Prostate gland (tissue), 2 donors: ENCODE measurements around the gene ZNF532. TPM values are rescaled to one million over a fixed set of nuclear protein-coding genes. Genes with fewer than 3 reads are reported as not detected.

ENCODE experiments used
- DNase-seq: peaks from one replicate; pipeline ENCODE4 v3.0.0-alpha.2; 2019; ENCODE audit warnings: low spot score
- H3K27ac ChIP-seq, 2 donors: fragments of 200-600 bp; sonication (generic); 2 replicates each; pipeline ENCODE4 v1.5.1; 2017 to 2019
- H3K27me3 ChIP-seq: fragments of 200-600 bp; sonication (generic); replicated peaks from 2 replicates; pipeline ENCODE4 v1.5.1; 2019; ENCODE audit not compliant: insufficient read depth
- H3K36me3 ChIP-seq, 2 donors: fragments of 200-600 bp; sonication (generic); 1 replicate in 1 of 2; 2 replicates in 1 of 2; pipeline versions ENCODE4 v1.5.1 to v1.8.1; 2017 to 2019
- H3K4me1 ChIP-seq: fragments of 200-600 bp; sonication (generic); replicated peaks from 2 replicates; pipeline ENCODE4 v1.5.1; 2019
- H3K4me3 ChIP-seq, 2 donors: fragments of 200-600 bp; sonication (generic); 2 replicates each; pipeline ENCODE4 v1.5.1; 2017 to 2019
- H3K9me3 ChIP-seq: fragments of 200-600 bp; sonication (generic); 2 replicates; pipeline ENCODE4 v1.5.1; 2017
- POLR2A ChIP-seq: fragments of 450-650 bp; IDR thresholded peaks from one replicate; pipeline ENCODE4 v1.6.1; 2016; ENCODE audit warnings: antibody characterized with exemption, mild to moderate bottlenecking
- POLR2AphosphoS5 ChIP-seq: sonication (generic); formaldehyde crosslinking; IDR thresholded peaks from one replicate; pipeline ENCODE4 v1.6.1; 2017; ENCODE audit warnings: antibody characterized with exemption
- WGBS: methylation state at CpG from one replicate; pipeline ENCODE4 v1.1.5; 2018; 5-methylcytosine and 5-hydroxymethylcytosine counted together
- intact Hi-C: fragments of 100-400 bp; cut with DNase I; formaldehyde crosslinking; loops from one replicate; pipeline ENCODE4 v1.14.2; 2022
- total RNA-seq, 2 donors: library from RNA; depleted of rRNA; stranded (reverse); fragments of >200 nt; gene quantifications; one replicate each; pipeline ENCODE4 v1.1.0, GENCODE V29; 2016
- TF ChIP-seq, protein P1 (sequence below), 4 experiments: fragments of 200-600 bp in 2 of 4; fragments of 450-650 bp in 2 of 4; sonication (generic) in 2 of 4; IDR thresholded peaks; 1 replicate in 3 of 4; 2 replicates in 1 of 4; pipeline ENCODE4 v1.5.1; 2016 to 2019; ENCODE audit warnings: antibody characterized with exemption in 4 of 4, mild to moderate bottlenecking in 2 of 4, moderate library complexity in 2 of 4

Gene ZNF532
- total RNA-seq, 2 donors from 2014 or later = 231 to 299 TPM

DNA sequence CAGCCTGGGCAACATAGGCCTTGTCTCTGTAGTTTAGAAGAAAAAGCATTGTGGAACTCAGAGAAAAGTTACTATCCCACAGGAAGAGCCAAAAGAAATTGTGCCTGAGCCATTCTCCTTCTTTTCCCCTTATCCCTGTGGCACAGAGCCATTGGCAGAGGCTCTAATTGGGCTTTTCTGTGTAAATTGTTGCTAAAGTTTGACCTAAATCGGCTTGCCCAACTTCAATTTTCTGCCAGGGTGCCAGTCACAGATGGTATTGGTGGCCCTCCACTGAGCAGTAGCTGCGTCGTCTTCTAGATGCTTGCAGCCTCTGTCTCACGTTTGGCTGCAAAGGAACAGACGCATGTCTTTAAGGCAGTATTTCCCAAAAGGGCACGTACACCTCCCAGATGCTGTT is 30.3 kb downstream of the ZNF532 start:
- H3K9me3 ChIP-seq = no peaks in the 10 kb centered on the region
- no peaks in the 10 kb centered on the region for H3K36me3 ChIP-seq
- H3K4me1 ChIP-seq = peaks cover 3% of the 10 kb centered on the region
- no peak for DNase-seq
- 30% methylated on average over 6 of the region's 6 CpGs for WGBS
- intact Hi-C loops = no loop called here
- no peaks in the 10 kb centered on the region for H3K27me3 ChIP-seq
- TF ChIP-seq POLR2A (no peak), POLR2AphosphoS5 (no peak)
- TF ChIP-seq, protein P1, sequence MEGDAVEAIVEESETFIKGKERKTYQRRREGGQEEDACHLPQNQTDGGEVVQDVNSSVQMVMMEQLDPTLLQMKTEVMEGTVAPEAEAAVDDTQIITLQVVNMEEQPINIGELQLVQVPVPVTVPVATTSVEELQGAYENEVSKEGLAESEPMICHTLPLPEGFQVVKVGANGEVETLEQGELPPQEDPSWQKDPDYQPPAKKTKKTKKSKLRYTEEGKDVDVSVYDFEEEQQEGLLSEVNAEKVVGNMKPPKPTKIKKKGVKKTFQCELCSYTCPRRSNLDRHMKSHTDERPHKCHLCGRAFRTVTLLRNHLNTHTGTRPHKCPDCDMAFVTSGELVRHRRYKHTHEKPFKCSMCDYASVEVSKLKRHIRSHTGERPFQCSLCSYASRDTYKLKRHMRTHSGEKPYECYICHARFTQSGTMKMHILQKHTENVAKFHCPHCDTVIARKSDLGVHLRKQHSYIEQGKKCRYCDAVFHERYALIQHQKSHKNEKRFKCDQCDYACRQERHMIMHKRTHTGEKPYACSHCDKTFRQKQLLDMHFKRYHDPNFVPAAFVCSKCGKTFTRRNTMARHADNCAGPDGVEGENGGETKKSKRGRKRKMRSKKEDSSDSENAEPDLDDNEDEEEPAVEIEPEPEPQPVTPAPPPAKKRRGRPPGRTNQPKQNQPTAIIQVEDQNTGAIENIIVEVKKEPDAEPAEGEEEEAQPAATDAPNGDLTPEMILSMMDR (IDR thresholded peaks at IDR 0.05) = no peak
- H3K4me3 ChIP-seq = no peak overlapping the region
- H3K27ac ChIP-seq = peak overlapping the region; percentile 62 to 63

DNA sequence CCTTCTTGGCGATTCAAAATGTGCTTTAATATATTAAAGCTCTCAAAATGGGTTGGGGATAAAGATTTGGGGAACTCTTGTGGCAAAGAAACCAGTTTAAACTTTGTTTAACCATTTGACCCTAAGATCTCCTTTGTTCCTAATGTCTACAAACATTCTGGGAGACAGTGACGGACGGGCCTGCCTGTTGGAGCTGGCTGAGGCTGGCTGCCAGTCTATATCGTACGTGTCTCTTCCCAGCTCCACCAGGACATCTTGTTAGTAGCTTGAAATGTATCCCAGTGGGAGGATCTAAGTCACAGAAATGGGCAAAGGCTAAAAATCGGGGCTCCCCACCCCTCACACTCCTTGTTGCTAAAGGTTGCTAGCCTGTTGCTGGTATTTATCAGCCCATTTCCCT is 30.7 kb downstream of the ZNF532 start:
- H3K4me1 ChIP-seq = peaks cover 3% of the 10 kb centered on the region
- no peaks in the 10 kb centered on the region for H3K27me3 ChIP-seq
- peak overlapping the region; percentile 62 to 63 for H3K27ac ChIP-seq
- no peaks in the 10 kb centered on the region for H3K36me3 ChIP-seq
- H3K9me3 ChIP-seq = no peaks in the 10 kb centered on the region
- TF ChIP-seq POLR2A (no peak), POLR2AphosphoS5 (no peak)
- TF ChIP-seq, protein P1 (IDR thresholded peaks at IDR 0.05) = no peak
- no peak overlapping the region for H3K4me3 ChIP-seq
- DNase-seq = no peak
- intact Hi-C loops = no loop called here
- WGBS = 31% methylated on average over 6 of the region's 6 CpGs

DNA sequence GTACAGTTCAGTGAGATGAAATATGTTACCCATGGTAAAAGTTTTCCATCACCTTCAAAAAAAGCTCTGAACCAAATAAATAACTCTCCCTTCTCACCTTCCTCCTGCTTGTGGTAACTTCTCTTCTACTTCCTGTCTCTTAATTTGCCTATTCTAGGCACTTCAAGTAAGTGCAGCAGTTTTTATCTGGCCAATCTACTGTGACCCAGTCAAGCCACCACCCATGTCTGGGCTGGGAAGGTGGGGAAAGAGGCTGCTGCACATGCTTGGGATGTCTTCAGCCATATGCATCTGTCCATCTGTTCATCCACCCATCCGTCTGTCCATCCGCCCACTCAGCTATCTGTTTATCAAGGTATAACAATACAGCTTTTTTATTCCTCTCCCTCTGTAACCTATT is 31.6 kb downstream of the ZNF532 start:
- TF ChIP-seq POLR2AphosphoS5 (no peak), POLR2A (no peak)
- TF ChIP-seq, protein P1 (IDR thresholded peaks at IDR 0.05) = no peak
- Histone ChIP-seq H3K4me3 (no peak overlapping the region), H3K4me1 (peaks cover 3% of the 10 kb centered on the region), H3K9me3 (no peaks in the 10 kb centered on the region), H3K27me3 (no peaks in the 10 kb centered on the region), H3K36me3 (no peaks in the 10 kb centered on the region), H3K27ac (peak overlapping the region; percentile 62 to 63)
- no peak for DNase-seq
- 62% methylated on average over 2 of the region's 2 CpGs for WGBS
- intact Hi-C loops = no loop called here

DNA sequence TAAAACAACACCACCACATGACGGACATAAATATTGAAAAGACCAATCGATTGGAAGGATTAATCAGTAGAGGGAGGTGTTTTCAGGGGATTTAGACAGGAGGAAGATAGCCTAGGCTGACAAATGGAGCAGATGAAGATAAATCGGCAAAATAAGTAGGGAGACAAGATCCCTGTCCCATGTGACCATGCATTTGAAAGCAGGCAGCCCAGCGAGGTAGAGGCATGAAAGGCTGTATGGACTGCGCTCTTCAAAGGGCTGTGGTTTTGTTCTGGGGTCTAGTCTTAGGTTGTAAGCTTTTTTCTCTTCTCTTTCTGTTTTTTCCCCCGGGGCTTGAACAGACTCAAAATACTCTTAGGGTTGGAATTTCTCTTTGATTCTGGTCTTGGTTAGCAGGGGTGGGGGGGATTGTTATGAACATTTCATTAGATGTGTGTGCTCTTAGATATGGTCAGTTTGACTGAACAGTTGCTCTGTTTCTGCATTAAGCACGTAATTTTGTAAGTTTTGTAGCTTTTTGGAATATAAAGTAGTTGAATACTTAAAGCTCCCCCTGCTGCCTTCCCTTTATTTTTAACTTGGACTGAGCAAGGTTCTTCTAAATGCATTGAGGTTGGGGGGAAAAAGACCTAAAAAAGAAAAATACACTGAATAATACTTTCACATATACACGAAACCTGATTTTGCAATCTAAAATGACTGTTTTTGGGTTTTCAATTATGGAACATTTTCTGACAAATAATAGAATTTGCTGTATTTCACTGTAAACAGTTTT is 32.2 kb downstream of the ZNF532 start:
- 80% methylated on average over 8 of the region's 8 CpGs for WGBS
- Histone ChIP-seq H3K36me3 (no peaks in the 10 kb centered on the region), H3K27ac (peak overlapping the region; percentile 62 to 63), H3K9me3 (no peaks in the 10 kb centered on the region), H3K4me3 (no peak overlapping the region), H3K27me3 (no peaks in the 10 kb centered on the region), H3K4me1 (peaks cover 3% of the 10 kb centered on the region)
- no peak for DNase-seq
- intact Hi-C loops = no loop called here
- TF ChIP-seq, protein P1 (IDR thresholded peaks at IDR 0.05) = peak in 1 of 4 experiments; percentile 12
- no peak for TF ChIP-seq POLR2A
